Measurements from ENCODE around the gene NCKAP5. TPM values are rescaled to one million over a fixed set of nuclear protein-coding genes. Genes with fewer than 3 reads are reported as not detected.

The NCKAP5 gene
- total RNA-seq, 2 donors from 2014 or later, result not detected

DNA sequence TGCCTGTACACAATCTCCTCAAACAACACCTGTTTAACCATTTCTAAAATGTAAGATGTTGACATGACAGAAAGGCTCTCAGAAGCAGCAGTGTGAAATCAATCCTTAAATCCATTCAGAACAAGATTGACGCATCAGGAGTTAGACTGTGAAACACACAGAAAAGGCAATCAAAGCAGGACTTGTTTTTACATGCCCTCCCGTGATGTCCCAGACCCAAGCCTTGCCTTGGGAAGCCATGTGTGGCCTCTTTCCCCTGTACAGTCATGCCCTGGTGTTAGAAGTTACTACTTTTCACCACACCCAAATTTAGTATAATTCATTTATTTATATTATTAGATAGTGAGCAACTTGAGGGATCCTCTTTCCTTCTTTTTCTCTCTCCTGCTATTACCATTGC, 115.7 kb downstream of the NCKAP5 start:
- DNase-seq (no peak), ATAC-seq (replicated peaks in 1 of 2) (no peak)
- no peak overlapping the region for H3K27ac Mint-ChIP-seq
- H3K36me3 Mint-ChIP-seq (ENCODE audit: insufficient read depth in 2 of 2), result no peaks in the 10 kb centered on the region
- H3K4me3 Mint-ChIP-seq, result no peak overlapping the region
- no peaks in the 10 kb centered on the region for H3K27me3 Mint-ChIP-seq (ENCODE audit: low read depth)
- peaks cover 2% of the 10 kb centered on the region in 2 donors for H3K9me3 Mint-ChIP-seq
- H3K4me1 Mint-ChIP-seq (ENCODE audit: low read depth), result no peaks in the 10 kb centered on the region

GRCh38 chr2:133452146-133452545, 116.1 kb downstream of the NCKAP5 start:
- ATAC-seq (replicated peaks in 1 of 2), result no peak
- H3K27me3 Mint-ChIP-seq (ENCODE audit: low read depth), result no peaks in the 10 kb centered on the region
- no peak overlapping the region for H3K4me3 Mint-ChIP-seq
- no peaks in the 10 kb centered on the region for H3K36me3 Mint-ChIP-seq (ENCODE audit: insufficient read depth in 2 of 2)
- DNase-seq, result no peak
- peaks cover 2% of the 10 kb centered on the region in 2 donors for H3K9me3 Mint-ChIP-seq
- H3K4me1 Mint-ChIP-seq (ENCODE audit: low read depth), result no peaks in the 10 kb centered on the region
- H3K27ac Mint-ChIP-seq, result no peak overlapping the region

DNA sequence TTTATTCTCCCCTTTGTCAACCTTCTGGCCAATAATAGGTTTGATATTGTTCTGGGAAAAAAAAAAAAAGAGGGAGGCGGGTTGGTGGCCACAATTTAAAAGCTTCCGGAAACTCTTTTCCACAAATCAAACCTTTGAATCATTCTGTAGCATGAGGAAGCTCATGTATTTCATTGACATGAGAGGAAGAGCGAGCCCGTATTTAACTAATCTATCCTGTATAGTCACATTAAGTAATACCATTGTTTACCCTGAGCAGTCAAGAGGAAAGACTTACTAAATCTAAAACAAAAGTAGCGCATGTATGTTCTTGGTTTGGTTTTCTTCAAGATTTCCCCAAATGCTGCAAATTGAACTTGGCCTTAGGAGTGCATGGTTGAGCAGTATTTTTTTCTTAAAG, 120.1 kb downstream of the NCKAP5 start:
- no peak for ATAC-seq (replicated peaks in 1 of 2)
- no peaks in the 10 kb centered on the region for H3K36me3 Mint-ChIP-seq (ENCODE audit: insufficient read depth in 2 of 2)
- no peaks in the 10 kb centered on the region for H3K27me3 Mint-ChIP-seq (ENCODE audit: low read depth)
- H3K4me3 Mint-ChIP-seq, result no peak overlapping the region
- H3K4me1 Mint-ChIP-seq (ENCODE audit: low read depth), result no peaks in the 10 kb centered on the region
- H3K27ac Mint-ChIP-seq, result no peak overlapping the region
- H3K9me3 Mint-ChIP-seq, result peaks cover 2 to 3% of the 10 kb centered on the region in 2 donors
- DNase-seq, result no peak

DNA sequence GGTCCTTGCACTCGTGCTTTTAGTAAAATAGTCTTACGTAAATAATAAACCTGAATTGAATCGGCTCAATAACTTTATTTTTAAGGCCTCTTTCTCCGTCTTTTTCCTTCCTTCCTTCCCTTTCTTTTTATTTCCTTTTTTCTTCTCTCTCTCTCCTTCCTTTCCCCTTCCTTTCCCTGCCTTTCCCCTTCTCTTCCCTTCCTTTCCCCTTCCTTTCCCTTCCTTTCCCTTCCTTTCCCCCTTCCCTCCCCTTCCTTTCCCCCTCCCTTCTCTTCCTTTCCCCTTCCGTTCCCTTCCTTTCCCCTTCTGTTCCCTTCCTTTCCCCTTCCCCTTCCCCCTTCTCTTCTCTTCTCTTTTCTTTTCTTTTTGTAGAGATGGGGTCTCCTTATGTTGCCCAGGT, 121.0 kb downstream of the NCKAP5 start:
- ATAC-seq (replicated peaks in 1 of 2) (no peak), DNase-seq (no peak)
- Mint-ChIP-seq H3K27me3 (ENCODE audit: low read depth) (no peaks in the 10 kb centered on the region), H3K27ac (no peak overlapping the region), H3K9me3 (peaks cover 2 to 3% of the 10 kb centered on the region in 2 donors), H3K4me1 (ENCODE audit: low read depth) (no peaks in the 10 kb centered on the region), H3K36me3 (ENCODE audit: insufficient read depth in 2 of 2) (no peaks in the 10 kb centered on the region), H3K4me3 (no peak overlapping the region)

DNA sequence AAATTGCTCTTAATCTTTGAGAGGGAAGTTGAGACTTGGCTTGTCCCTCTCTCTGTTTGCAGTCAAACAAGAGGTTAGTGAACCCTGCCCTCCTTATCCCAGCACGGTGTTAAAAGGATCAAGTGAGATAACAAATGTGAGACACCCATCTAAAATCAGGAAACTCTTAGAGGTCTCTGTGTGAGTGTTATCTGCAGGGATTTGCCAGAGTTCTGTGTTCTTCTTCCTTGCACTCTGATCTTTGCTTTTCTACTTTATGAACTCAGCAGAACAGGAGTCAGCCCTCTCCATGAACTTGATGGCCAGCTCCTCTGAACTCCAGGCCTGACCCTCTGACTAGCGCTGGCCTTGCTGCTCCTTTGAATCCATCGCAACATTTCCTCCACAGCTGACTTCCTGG, 123.8 kb downstream of the NCKAP5 start:
- Mint-ChIP-seq H3K9me3 (peaks cover 1 to 3% of the 10 kb centered on the region in 2 donors), H3K27ac (no peak overlapping the region), H3K27me3 (ENCODE audit: low read depth) (no peaks in the 10 kb centered on the region), H3K4me1 (ENCODE audit: low read depth) (no peaks in the 10 kb centered on the region), H3K4me3 (no peak overlapping the region), H3K36me3 (ENCODE audit: insufficient read depth in 2 of 2) (no peaks in the 10 kb centered on the region)
- DNase-seq, result no peak
- ATAC-seq (replicated peaks in 1 of 2), result no peak

DNA sequence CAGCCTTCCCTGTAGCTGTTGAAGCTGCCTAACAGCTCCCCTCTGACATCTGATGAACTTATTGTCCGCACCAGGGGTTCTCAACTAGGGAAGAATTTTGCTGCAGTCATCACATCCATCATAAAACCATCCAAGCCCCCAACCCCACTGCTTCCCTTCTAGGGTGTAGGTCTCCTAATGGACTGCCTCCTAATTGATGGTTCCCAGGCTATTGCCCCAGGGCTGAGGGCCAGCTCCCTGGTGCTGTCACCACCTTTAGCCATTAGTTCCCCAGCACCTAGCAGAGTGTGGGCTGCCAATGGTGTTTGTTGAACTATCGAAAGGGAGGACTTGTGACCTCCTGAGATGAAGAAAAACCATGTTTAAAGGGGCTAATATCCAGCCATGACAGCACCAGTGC, 125.9 kb downstream of the NCKAP5 start:
- Mint-ChIP-seq H3K4me1 (ENCODE audit: low read depth) (no peaks in the 10 kb centered on the region), H3K36me3 (ENCODE audit: insufficient read depth in 2 of 2) (no peaks in the 10 kb centered on the region), H3K4me3 (no peak overlapping the region), H3K27me3 (ENCODE audit: low read depth) (no peaks in the 10 kb centered on the region), H3K9me3 (peaks cover 1 to 3% of the 10 kb centered on the region in 2 donors), H3K27ac (no peak overlapping the region)
- no peak for ATAC-seq (replicated peaks in 1 of 2)
- DNase-seq, result no peak

GRCh38 chr2:133439565-133439920, 128.7 kb downstream of the NCKAP5 start:
- DNase-seq (no peak), ATAC-seq (replicated peaks in 1 of 2) (no peak)
- Mint-ChIP-seq H3K27me3 (ENCODE audit: low read depth) (no peaks in the 10 kb centered on the region), H3K36me3 (ENCODE audit: insufficient read depth in 2 of 2) (no peaks in the 10 kb centered on the region), H3K4me1 (ENCODE audit: low read depth) (no peaks in the 10 kb centered on the region), H3K9me3 (peaks cover 1 to 8% of the 10 kb centered on the region in 2 donors), H3K4me3 (no peak overlapping the region), H3K27ac (no peak overlapping the region)

- H3K4me3 Mint-ChIP-seq, result no peak overlapping the region
- DNase-seq (no peak), ATAC-seq (replicated peaks in 1 of 2) (no peak)
- H3K4me1 Mint-ChIP-seq (ENCODE audit: low read depth), result no peaks in the 10 kb centered on the region
- no peaks in the 10 kb centered on the region for H3K27me3 Mint-ChIP-seq (ENCODE audit: low read depth)
- H3K9me3 Mint-ChIP-seq, result peaks cover 1 to 6% of the 10 kb centered on the region in 2 donors
- H3K27ac Mint-ChIP-seq, result no peak overlapping the region
- H3K36me3 Mint-ChIP-seq (ENCODE audit: insufficient read depth in 2 of 2), result no peaks in the 10 kb centered on the region
These were observed 129.3 kb downstream of the NCKAP5 start for GRCh38 chr2:133438848-133439564.

DNA sequence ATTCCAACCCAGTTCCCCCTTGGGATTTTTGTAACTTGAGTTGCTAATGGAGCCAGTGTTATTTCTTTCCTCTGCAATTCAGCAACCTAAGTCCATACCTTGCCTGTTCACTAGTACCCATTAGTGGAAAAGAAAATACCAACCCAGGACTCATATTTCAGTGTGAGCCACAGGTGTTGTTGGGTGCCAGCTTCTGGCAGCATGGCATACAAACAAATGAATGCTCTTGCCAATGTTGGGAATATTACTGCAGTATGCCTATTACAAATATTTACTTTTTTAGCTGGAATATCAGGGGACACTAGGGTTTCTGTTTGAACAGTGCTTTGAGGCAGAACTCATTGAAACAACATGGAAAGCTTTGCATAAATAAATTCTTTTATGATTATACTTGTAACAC, 130.2 kb downstream of the NCKAP5 start:
- H3K4me1 Mint-ChIP-seq (ENCODE audit: low read depth), result no peaks in the 10 kb centered on the region
- no peak overlapping the region for H3K4me3 Mint-ChIP-seq
- DNase-seq (no peak), ATAC-seq (replicated peaks in 1 of 2) (no peak)
- H3K27ac Mint-ChIP-seq, result no peak overlapping the region
- H3K9me3 Mint-ChIP-seq, result peaks cover 1 to 6% of the 10 kb centered on the region in 2 donors
- H3K27me3 Mint-ChIP-seq (ENCODE audit: low read depth), result no peaks in the 10 kb centered on the region
- H3K36me3 Mint-ChIP-seq (ENCODE audit: insufficient read depth in 2 of 2), result no peaks in the 10 kb centered on the region

DNA sequence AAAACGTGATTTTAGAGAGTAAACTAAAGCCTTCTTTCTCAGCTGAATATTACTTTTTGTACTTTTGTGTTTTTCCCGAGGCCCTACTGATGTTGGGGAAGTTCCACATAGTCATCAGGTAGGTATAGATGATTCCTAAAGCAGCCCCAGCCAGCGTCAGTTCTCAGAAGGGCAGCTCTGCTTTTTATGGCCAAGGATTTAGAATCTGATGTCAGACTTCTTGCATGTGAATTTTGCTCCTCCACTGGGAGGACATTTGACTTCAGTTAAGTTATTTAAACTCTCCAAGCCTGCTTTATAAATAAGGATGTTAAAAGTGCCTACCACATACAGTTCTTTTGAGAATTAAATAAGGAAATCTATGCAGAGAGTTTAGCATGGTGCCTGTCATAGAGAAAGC, 130.8 kb downstream of the NCKAP5 start:
- Mint-ChIP-seq H3K4me3 (no peak overlapping the region), H3K36me3 (ENCODE audit: insufficient read depth in 2 of 2) (no peaks in the 10 kb centered on the region), H3K4me1 (ENCODE audit: low read depth) (no peaks in the 10 kb centered on the region), H3K27ac (no peak overlapping the region), H3K9me3 (peaks cover 1 to 6% of the 10 kb centered on the region in 2 donors), H3K27me3 (ENCODE audit: low read depth) (no peaks in the 10 kb centered on the region)
- no peak for ATAC-seq (replicated peaks in 1 of 2)
- DNase-seq, result no peak

GRCh38 chr2:133434959-133435668, 133.1 kb downstream of the NCKAP5 start:
- no peaks in the 10 kb centered on the region for H3K4me1 Mint-ChIP-seq (ENCODE audit: low read depth)
- H3K27me3 Mint-ChIP-seq (ENCODE audit: low read depth), result no peaks in the 10 kb centered on the region
- ATAC-seq (replicated peaks in 1 of 2), result no peak
- no peak overlapping the region for H3K27ac Mint-ChIP-seq
- H3K36me3 Mint-ChIP-seq (ENCODE audit: insufficient read depth in 2 of 2), result no peaks in the 10 kb centered on the region
- peaks cover 0 to 6% of the 10 kb centered on the region in 2 donors for H3K9me3 Mint-ChIP-seq
- H3K4me3 Mint-ChIP-seq, result no peak overlapping the region
- no peak for DNase-seq

DNA sequence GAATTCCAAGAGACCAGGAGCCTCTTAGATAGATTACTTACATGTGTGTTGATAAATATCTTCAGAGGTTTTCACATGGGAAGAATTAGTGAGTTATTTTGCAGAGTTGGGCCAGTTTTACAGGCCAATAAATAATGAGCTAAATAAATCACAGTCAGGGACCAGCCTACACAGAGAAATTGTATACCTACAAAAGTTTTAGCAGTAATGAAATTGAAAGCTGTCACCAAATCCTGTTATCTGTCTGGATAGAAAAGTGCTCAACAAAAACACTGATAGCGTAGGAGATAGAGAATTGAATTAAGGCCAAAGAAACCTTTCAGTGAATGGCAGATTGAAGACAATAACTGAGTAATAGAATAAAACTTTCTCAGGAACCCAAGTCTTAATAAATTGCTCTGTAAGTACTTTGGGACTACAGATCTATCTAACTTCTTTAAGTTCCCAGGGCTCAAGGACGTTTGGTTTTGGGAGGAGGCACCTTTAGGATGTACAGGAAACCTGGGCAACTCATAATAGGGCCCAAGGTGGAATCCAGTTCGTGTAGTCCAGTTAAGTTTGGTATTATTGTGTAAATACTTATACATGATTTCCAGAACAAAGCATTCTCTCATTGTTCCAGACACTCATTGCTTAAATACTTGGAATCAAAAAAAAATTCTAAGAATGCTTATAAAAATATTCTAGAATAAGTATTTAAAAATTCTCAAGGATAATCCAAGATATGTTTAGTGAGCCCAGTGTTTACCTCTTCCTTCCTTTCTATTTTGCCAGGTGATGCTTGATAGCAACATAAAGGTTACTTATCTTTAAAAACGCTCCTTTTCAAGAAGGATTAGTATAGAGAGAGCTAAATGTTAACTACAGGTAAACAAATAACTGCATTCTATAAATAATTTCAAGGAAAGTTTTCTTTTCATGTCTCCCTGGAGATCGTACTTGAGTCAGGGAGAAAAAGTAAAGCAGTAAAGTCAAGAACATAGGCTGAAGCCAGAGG, 134.5 kb downstream of the NCKAP5 start:
- Mint-ChIP-seq H3K27ac (no peak overlapping the region), H3K36me3 (ENCODE audit: insufficient read depth in 2 of 2) (no peaks in the 10 kb centered on the region), H3K4me3 (no peak overlapping the region), H3K4me1 (ENCODE audit: low read depth) (no peaks in the 10 kb centered on the region), H3K9me3 (peaks cover 0 to 6% of the 10 kb centered on the region in 2 donors), H3K27me3 (ENCODE audit: low read depth) (no peaks in the 10 kb centered on the region)
- ATAC-seq (replicated peaks in 1 of 2) (no peak), DNase-seq (no peak)

GRCh38 chr2:133432778-133433177, 135.5 kb downstream of the NCKAP5 start:
- H3K9me3 Mint-ChIP-seq, result peaks cover 0 to 6% of the 10 kb centered on the region in 2 donors

More at GRCh38 chr2:133432778-133433177, 135.5 kb downstream of the NCKAP5 start:
- Mint-ChIP-seq H3K4me1 (ENCODE audit: low read depth) (no peaks in the 10 kb centered on the region), H3K36me3 (ENCODE audit: insufficient read depth in 2 of 2) (no peaks in the 10 kb centered on the region), H3K27me3 (ENCODE audit: low read depth) (no peaks in the 10 kb centered on the region), H3K4me3 (no peak overlapping the region), H3K27ac (no peak overlapping the region)
- no peak for ATAC-seq (replicated peaks in 1 of 2)
- no peak for DNase-seq

Measured in activated T-cell treated with anti-CD3 and anti-CD28 coated beads, Interleukin-2, amount 50 U/mL, for 72 hours (primary cell).